ENCODE results near the gene GPRC5B. TPM values are rescaled to one million over a fixed set of nuclear protein-coding genes. Genes with fewer than 3 reads are reported as not detected.

GPRC5B gene
- total RNA-seq, 2 experiments from 2014 or later, result not detected

GRCh38 chr16:19876501-19877059 lies 8.1 kb downstream of the GPRC5B start:
- ATAC-seq, result no peak
- H3K27me3 Mint-ChIP-seq, result peaks cover 2% of the 10 kb centered on the region
- intact Hi-C loops (cut with micrococcal nuclease), result no loop called here
- POLR2A ChIA-PET, result no interaction called here
- no peak overlapping the region for H3K4me3 Mint-ChIP-seq
- no peaks in the 10 kb centered on the region for H3K36me3 Mint-ChIP-seq (ENCODE audit: low read depth)
- no peak for TF ChIP-seq CTCF (IDR thresholded peaks at IDR 0.05)
- DNase-seq, result no peak
- no peak overlapping the region for H3K27ac Mint-ChIP-seq
- H3K9me3 Mint-ChIP-seq, result no peaks in the 10 kb centered on the region
- CTCF ChIA-PET, result interaction anchor here (0.9 to 1.7 kb wide), 2 partner anchors 31 to 293 kb away, joined by 3 to 7 read pairs; no protein-coding TSS in a partner anchor
- H3K4me1 Mint-ChIP-seq (ENCODE audit: low read depth), result no peaks in the 10 kb centered on the region

- Mint-ChIP-seq H3K9me3 (no peaks in the 10 kb centered on the region), H3K4me1 (ENCODE audit: low read depth) (no peaks in the 10 kb centered on the region), H3K27ac (no peak overlapping the region), H3K27me3 (no peaks in the 10 kb centered on the region), H3K36me3 (ENCODE audit: low read depth) (no peaks in the 10 kb centered on the region), H3K4me3 (no peak overlapping the region)
- POLR2A ChIA-PET, result no interaction called here
- DNase-seq (no peak), ATAC-seq (no peak)
- TF ChIP-seq CTCF (IDR thresholded peaks at IDR 0.05), result no peak
- CTCF ChIA-PET, result no interaction called here
- intact Hi-C loops (cut with micrococcal nuclease), result no loop called here
Observed at GRCh38 chr16:19875900-19876299, 8.7 kb downstream of the GPRC5B start.

GRCh38 chr16:19874851-19875546 lies 9.6 kb downstream of the GPRC5B start:
- ATAC-seq (no peak), DNase-seq (no peak)
- intact Hi-C loops (cut with micrococcal nuclease), result no loop called here
- Mint-ChIP-seq H3K4me3 (no peak overlapping the region), H3K27me3 (no peaks in the 10 kb centered on the region), H3K4me1 (ENCODE audit: low read depth) (no peaks in the 10 kb centered on the region), H3K36me3 (ENCODE audit: low read depth) (no peaks in the 10 kb centered on the region), H3K27ac (no peak overlapping the region), H3K9me3 (no peaks in the 10 kb centered on the region)
- POLR2A ChIA-PET, result no interaction called here
- TF ChIP-seq CTCF (IDR thresholded peaks at IDR 0.05), result no peak
- CTCF ChIA-PET, result no interaction called here

- Mint-ChIP-seq H3K36me3 (ENCODE audit: low read depth) (no peaks in the 10 kb centered on the region), H3K4me1 (ENCODE audit: low read depth) (no peaks in the 10 kb centered on the region), H3K9me3 (no peaks in the 10 kb centered on the region), H3K4me3 (no peak overlapping the region), H3K27ac (no peak overlapping the region), H3K27me3 (no peaks in the 10 kb centered on the region)
- ChIA-PET CTCF (no interaction called here), POLR2A (no interaction called here)
- no peak for TF ChIP-seq CTCF (IDR thresholded peaks at IDR 0.05)
- no peak for ATAC-seq
- intact Hi-C loops (cut with micrococcal nuclease), result no loop called here
- DNase-seq, result no peak
Observed at GRCh38 chr16:19874026-19874425, 10.6 kb downstream of the GPRC5B start.

GRCh38 chr16:19872935-19873334 lies 11.7 kb downstream of the GPRC5B start:
- DNase-seq (no peak), ATAC-seq (no peak)
- Mint-ChIP-seq H3K27ac (no peak overlapping the region), H3K9me3 (no peaks in the 10 kb centered on the region), H3K4me3 (no peak overlapping the region), H3K27me3 (no peaks in the 10 kb centered on the region), H3K36me3 (ENCODE audit: low read depth) (no peaks in the 10 kb centered on the region), H3K4me1 (ENCODE audit: low read depth) (no peaks in the 10 kb centered on the region)
- POLR2A ChIA-PET, result no interaction called here
- CTCF ChIA-PET, result no interaction called here
- intact Hi-C loops (cut with micrococcal nuclease), result no loop called here
- no peak for TF ChIP-seq CTCF (IDR thresholded peaks at IDR 0.05)
